Bronchial epithelial cell (primary cell): ENCODE measurements around the gene GOSR2. TPM values are rescaled to one million over a fixed set of nuclear protein-coding genes. Genes with fewer than 3 reads are reported as not detected.

ENCODE experiments used
- DNase-seq: peaks from one replicate; pipeline ENCODE4 v3.0.0-alpha.2; 2010; ENCODE audit warnings: low read depth
- FAIRE-seq: peaks from 2 replicates; lab custom pipeline; 2011; peaks lifted over from hg19 to GRCh38; lab: Jason Lieb, UNC
- H3K27me3 ChIP-seq: 2 replicates; pipeline ENCODE4 v1.5.1; 2011; ENCODE audit warnings: low read length; ENCODE audit not compliant: control insufficient read depth, insufficient read depth
- H3K36me3 ChIP-seq: 2 replicates; pipeline ENCODE4 v1.5.1; 2011; ENCODE audit warnings: low read length; ENCODE audit not compliant: control insufficient read depth, insufficient read depth
- H3K4me3 ChIP-seq: 2 replicates; pipeline ENCODE4 v1.5.1; 2011; ENCODE audit warnings: mild to moderate bottlenecking, low read depth, low read length, control low read depth
- total RNA-seq: library from RNA; depleted of rRNA; stranded (reverse); fragments of >200 nt; gene quantifications from 2 replicates; pipeline ENCODE4 v1.2.1, GENCODE V29; 2014
- TF ChIP-seq, protein P1 (sequence below): IDR thresholded peaks from 2 replicates; pipeline ENCODE4 v1.5.1; 2011; ENCODE audit warnings: mild to moderate bottlenecking, moderate library complexity, low read length, control low read depth, inconsistent platforms; ENCODE audit not compliant: insufficient read depth, severe bottlenecking

Gene GOSR2
- total RNA-seq, 1 donor from 2014 or later, result 37.6 TPM

GRCh38 chr17:46935658-46936266 lies 12.8 kb downstream of the GOSR2 start:
- no peak overlapping the region for H3K4me3 ChIP-seq
- DNase-seq (peak; percentile 77), FAIRE-seq (no peak)
- H3K36me3 ChIP-seq, result peaks cover 32% of the 10 kb centered on the region
- TF ChIP-seq, protein P1, sequence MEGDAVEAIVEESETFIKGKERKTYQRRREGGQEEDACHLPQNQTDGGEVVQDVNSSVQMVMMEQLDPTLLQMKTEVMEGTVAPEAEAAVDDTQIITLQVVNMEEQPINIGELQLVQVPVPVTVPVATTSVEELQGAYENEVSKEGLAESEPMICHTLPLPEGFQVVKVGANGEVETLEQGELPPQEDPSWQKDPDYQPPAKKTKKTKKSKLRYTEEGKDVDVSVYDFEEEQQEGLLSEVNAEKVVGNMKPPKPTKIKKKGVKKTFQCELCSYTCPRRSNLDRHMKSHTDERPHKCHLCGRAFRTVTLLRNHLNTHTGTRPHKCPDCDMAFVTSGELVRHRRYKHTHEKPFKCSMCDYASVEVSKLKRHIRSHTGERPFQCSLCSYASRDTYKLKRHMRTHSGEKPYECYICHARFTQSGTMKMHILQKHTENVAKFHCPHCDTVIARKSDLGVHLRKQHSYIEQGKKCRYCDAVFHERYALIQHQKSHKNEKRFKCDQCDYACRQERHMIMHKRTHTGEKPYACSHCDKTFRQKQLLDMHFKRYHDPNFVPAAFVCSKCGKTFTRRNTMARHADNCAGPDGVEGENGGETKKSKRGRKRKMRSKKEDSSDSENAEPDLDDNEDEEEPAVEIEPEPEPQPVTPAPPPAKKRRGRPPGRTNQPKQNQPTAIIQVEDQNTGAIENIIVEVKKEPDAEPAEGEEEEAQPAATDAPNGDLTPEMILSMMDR, result no peak
- H3K27me3 ChIP-seq, result no peaks in the 10 kb centered on the region

DNA sequence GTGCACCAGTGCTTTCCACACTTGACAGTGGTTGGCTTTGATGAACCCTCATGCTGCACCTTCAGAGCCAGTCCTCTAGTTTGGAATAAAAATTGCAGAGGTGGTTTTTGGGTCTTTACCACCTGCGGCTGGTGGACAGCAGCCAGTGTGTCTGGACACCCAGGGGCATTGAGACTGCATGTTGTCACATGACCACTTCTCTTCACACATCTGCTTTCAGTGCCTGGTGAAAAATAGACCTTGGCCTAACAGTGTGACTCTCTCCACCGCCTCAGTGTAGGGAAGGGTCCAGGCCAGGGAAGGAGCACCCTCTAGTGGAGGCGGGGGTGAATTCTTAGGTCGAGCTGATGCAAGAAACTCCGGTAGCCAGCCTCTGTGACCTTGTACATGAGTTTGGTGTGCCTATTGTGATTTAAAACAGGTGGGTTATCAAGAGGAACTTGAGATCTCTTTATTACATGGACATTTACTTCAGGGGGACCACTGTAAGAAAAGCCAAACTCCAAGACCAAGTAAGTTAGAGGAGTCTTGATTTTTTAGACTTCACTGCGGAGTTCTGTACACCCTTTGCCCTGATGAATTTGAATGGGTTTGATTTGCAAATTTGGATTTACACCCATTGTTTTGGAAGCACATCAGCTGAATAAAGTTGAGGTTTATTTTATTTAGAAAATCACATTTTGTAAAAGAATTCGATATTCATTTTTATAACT lies 17.9 kb downstream of the GOSR2 start:
- peak; percentile 56 for DNase-seq
- TF ChIP-seq, protein P1, result peak; percentile 87
- no peak overlapping the region for H3K4me3 ChIP-seq
- no peak for FAIRE-seq
- peaks cover 18% of the 10 kb centered on the region for H3K36me3 ChIP-seq
- no peaks in the 10 kb centered on the region for H3K27me3 ChIP-seq

- peaks cover 16% of the 10 kb centered on the region for H3K36me3 ChIP-seq
- DNase-seq (peak; percentile 53), FAIRE-seq (no peak)
- TF ChIP-seq, protein P1, result peak; percentile 97
- no peak overlapping the region for H3K4me3 ChIP-seq
- H3K27me3 ChIP-seq, result peaks cover 5% of the 10 kb centered on the region
These were observed 19.7 kb downstream of the GOSR2 start for GRCh38 chr17:46942441-46943217.

GRCh38 chr17:46943218-46943500 lies 20.2 kb downstream of the GOSR2 start:
- TF ChIP-seq, protein P1, result no peak
- Histone ChIP-seq H3K4me3 (no peak overlapping the region), H3K27me3 (peaks cover 5% of the 10 kb centered on the region), H3K36me3 (peaks cover 14% of the 10 kb centered on the region)
- DNase-seq (no peak), FAIRE-seq (no peak)

DNA sequence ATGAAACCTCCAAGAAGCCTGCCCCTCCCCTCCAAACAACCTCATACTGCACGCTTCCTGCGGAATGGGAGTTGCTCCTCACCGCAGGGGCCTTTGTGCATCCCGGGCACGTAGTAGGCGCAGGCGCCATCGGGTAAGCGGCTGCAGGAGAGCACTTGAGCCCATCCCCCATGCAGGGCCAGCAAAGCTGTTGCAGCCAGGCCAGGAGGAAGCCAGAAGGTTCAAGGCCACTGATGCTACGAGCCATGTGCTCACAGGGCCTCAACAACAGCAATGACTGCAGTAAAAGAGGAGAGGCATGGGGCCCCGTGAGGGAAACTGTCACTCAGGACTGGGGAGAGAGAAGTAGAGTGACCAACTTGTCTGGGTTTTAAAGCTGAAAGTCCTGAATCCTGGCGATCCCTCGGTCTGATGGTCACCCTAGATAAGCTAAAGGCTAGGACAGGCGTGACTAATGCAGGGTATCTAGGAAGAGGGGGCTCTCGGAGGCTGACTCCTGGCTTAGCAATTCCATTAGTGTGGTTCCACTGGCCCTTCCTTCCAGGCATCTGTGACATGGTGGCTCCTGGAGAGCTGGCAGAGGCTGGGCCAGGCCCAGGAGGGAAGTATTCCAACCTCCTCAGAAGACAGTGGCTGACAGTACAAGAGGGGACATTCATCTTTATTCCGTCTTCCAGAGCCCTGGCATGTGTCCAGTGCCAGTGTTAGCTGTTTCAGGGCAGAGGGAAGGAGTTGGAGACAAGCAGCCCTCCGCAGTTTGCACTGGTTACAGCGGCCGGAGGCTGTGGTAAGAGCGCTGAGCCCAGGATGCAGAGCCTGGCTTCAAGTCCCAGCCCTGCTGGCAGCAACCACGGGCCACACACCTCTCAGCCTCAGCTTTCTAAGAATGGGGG lies 20.8 kb downstream of the GOSR2 start:
- FAIRE-seq (no peak), DNase-seq (no peak)
- TF ChIP-seq, protein P1, result no peak
- peaks cover 10% of the 10 kb centered on the region for H3K36me3 ChIP-seq
- H3K4me3 ChIP-seq, result no peak overlapping the region
- H3K27me3 ChIP-seq, result peaks cover 5% of the 10 kb centered on the region
